Vagina (tissue), 2 donors: ENCODE results near the gene UST.

Source experiments
- POLR2A ChIP-seq, 2 donors: fragments of 450-650 bp; IDR thresholded peaks; one replicate each; pipeline ENCODE4 v1.6.1; 2017; ENCODE audit warnings: antibody characterized with exemption in 2 of 2, mild to moderate bottlenecking in 2 of 2, moderate library complexity in 2 of 2
- POLR2AphosphoS5 ChIP-seq, 2 donors: sonication (generic); formaldehyde crosslinking; IDR thresholded peaks; one replicate each; pipeline ENCODE4 v1.9.0; 2017; ENCODE audit warnings: antibody characterized with exemption in 2 of 2, mild to moderate bottlenecking in 2 of 2, low read depth in 1 of 2; ENCODE audit not compliant: insufficient read depth in 1 of 2
- TF ChIP-seq, protein P1 (sequence below), 3 experiments: fragments of 450-650 bp in 2 of 3; fragments of 200-600 bp in 1 of 3; sonication (generic) in 1 of 3; IDR thresholded peaks; one replicate each; pipeline ENCODE4 v1.5.1; 2017 to 2019; ENCODE audit warnings: antibody characterized with exemption in 3 of 3, mild to moderate bottlenecking in 2 of 3, moderate library complexity in 2 of 3

DNA sequence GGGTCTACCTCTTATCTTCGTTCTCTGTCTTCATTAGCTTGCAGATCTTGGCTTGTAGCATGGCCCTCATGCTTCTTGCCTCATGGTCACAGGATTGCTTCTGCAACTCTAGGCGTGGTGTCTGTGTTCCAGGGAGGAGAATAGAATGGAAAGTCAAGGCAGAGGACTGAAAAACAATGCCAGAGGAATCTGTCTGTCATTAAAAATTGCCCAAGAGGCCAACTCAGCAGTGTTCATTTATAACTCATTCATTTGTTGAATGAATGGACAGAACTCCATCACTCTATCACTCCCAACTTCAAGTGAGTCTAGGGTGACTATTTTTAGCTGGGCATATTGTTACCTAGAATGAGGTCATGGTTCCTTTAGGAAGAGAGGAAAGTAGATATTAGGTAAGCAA is 179.6 kb downstream of the UST start:
- TF ChIP-seq, protein P1, sequence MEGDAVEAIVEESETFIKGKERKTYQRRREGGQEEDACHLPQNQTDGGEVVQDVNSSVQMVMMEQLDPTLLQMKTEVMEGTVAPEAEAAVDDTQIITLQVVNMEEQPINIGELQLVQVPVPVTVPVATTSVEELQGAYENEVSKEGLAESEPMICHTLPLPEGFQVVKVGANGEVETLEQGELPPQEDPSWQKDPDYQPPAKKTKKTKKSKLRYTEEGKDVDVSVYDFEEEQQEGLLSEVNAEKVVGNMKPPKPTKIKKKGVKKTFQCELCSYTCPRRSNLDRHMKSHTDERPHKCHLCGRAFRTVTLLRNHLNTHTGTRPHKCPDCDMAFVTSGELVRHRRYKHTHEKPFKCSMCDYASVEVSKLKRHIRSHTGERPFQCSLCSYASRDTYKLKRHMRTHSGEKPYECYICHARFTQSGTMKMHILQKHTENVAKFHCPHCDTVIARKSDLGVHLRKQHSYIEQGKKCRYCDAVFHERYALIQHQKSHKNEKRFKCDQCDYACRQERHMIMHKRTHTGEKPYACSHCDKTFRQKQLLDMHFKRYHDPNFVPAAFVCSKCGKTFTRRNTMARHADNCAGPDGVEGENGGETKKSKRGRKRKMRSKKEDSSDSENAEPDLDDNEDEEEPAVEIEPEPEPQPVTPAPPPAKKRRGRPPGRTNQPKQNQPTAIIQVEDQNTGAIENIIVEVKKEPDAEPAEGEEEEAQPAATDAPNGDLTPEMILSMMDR (IDR thresholded peaks at IDR 0.05), result no peak
- TF ChIP-seq POLR2A (IDR thresholded peaks at IDR 0.05) (no peak), POLR2AphosphoS5 (IDR thresholded peaks at IDR 0.05; ENCODE audit: insufficient read depth in 1 of 2, low read depth in 1 of 2) (no peak)
